ENCODE results near the gene ASXL3.

DNA sequence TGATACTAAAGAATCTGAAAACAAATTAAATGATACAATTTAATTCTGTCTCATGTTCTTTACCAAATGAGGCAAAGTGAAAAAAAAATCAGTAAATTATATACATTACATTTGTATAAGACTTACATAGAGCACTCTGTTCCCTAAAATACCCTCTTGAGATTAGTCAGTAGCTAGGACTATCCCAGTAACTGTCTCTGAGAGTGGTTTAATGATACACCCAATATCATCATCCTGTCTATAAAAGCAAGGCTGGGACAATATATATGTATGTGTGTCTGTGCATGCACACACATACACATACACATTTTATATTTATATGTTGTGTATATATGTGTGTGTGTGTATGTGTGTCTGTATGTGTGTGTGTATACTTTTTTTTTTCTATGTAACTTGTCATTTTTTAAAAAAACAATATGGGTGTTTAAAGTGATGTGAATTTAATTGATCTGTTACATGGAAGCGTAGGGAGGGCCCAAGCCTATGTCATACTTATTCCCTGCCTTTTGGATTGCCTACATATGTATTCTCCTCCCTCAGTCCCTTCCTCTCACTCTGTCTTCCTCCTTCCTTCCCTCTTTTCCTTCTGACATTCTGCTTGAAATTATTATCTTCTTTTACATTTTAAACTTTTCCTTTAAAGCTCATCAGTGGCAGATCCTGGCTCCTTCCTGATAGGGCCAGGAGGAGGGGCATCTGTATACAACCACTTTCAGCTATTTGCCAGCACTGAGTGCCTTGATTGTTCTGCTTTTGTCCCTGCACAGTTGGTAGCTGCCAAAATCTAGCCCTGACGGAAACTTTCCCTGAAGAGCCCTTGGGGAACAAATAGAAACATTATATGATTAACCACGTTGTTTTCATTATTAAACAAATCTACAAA, 6.8 kb downstream of the ASXL3 start:
- TF ChIP-seq EZH2 (optimal IDR thresholded peaks at IDR 0.05; ENCODE audit: low read depth, low read length) = no peak
- TF ChIP-seq, protein P1, sequence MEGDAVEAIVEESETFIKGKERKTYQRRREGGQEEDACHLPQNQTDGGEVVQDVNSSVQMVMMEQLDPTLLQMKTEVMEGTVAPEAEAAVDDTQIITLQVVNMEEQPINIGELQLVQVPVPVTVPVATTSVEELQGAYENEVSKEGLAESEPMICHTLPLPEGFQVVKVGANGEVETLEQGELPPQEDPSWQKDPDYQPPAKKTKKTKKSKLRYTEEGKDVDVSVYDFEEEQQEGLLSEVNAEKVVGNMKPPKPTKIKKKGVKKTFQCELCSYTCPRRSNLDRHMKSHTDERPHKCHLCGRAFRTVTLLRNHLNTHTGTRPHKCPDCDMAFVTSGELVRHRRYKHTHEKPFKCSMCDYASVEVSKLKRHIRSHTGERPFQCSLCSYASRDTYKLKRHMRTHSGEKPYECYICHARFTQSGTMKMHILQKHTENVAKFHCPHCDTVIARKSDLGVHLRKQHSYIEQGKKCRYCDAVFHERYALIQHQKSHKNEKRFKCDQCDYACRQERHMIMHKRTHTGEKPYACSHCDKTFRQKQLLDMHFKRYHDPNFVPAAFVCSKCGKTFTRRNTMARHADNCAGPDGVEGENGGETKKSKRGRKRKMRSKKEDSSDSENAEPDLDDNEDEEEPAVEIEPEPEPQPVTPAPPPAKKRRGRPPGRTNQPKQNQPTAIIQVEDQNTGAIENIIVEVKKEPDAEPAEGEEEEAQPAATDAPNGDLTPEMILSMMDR (IDR thresholded peaks at IDR 0.05; ENCODE audit: low read length) = no peak

Data from MM.1S (cell line).